Bone marrow (tissue), 2 donors: ENCODE data around the gene GPC6.

ENCODE experiments used
- DNase-seq, 2 donors: peaks; one replicate each; lab custom pipeline; 2025; lab: John Stamatoyannopoulos, UW

GPC6 gene

GRCh38 chr13:93375491-93375890 is 148.9 kb downstream of the GPC6 start:
- no peak for DNase-seq

- no peak for DNase-seq
These were observed 150.6 kb downstream of the GPC6 start for GRCh38 chr13:93377196-93377595.

- DNase-seq = no peak
These were observed 151.6 kb downstream of the GPC6 start for GRCh38 chr13:93378184-93378583.

- no peak for DNase-seq
These were observed 159.5 kb downstream of the GPC6 start for GRCh38 chr13:93386116-93386515.

GRCh38 chr13:93388701-93389100 is 162.1 kb downstream of the GPC6 start:
- no peak for DNase-seq

GRCh38 chr13:93397619-93398018 is 171.0 kb downstream of the GPC6 start:
- no peak for DNase-seq

- DNase-seq = no peak
These were observed 171.8 kb downstream of the GPC6 start for GRCh38 chr13:93398167-93399035.

GRCh38 chr13:93399212-93399611 is 172.6 kb downstream of the GPC6 start:
- DNase-seq = no peak

- DNase-seq = no peak
These were observed 179.5 kb downstream of the GPC6 start for GRCh38 chr13:93406136-93406535.

GRCh38 chr13:93407551-93407950 is 180.9 kb downstream of the GPC6 start:
- no peak for DNase-seq

- DNase-seq = no peak
These were observed 182.4 kb downstream of the GPC6 start for GRCh38 chr13:93409001-93409400.

- DNase-seq = no peak
These were observed 183.2 kb downstream of the GPC6 start for GRCh38 chr13:93409816-93410215.

GRCh38 chr13:93411186-93411680 is 184.6 kb downstream of the GPC6 start:
- DNase-seq = no peak

GRCh38 chr13:93412676-93413075 is 186.1 kb downstream of the GPC6 start:
- DNase-seq = no peak

- no peak for DNase-seq
These were observed 187.5 kb downstream of the GPC6 start for GRCh38 chr13:93413972-93414717.

GRCh38 chr13:93416736-93417355 is 190.2 kb downstream of the GPC6 start:
- no peak for DNase-seq

- DNase-seq = no peak
These were observed 191.8 kb downstream of the GPC6 start for GRCh38 chr13:93418398-93418797.

GRCh38 chr13:93420206-93420605 is 193.6 kb downstream of the GPC6 start:
- DNase-seq = no peak

- no peak for DNase-seq
These were observed 194.3 kb downstream of the GPC6 start for GRCh38 chr13:93420887-93421286.

- DNase-seq = no peak
These were observed 196.5 kb downstream of the GPC6 start for GRCh38 chr13:93422980-93423543.

- DNase-seq = no peak
These were observed 198.8 kb downstream of the GPC6 start for GRCh38 chr13:93425411-93425810.

- DNase-seq = no peak
These were observed 203.8 kb downstream of the GPC6 start for GRCh38 chr13:93430381-93430780.
